HCT116 (cell line): ENCODE data around the gene OR13J1.

Experiments used
- CBX3 ChIP-seq: IDR thresholded peaks from 2 replicates; pipeline ENCODE4 v1.6.1; 2012; ENCODE audit warnings: low read depth
- CTCF ChIP-seq, 3 experiments: fragments of 200-600 bp in 1 of 3; sonication (generic) in 1 of 3; IDR thresholded peaks in 2 of 3; conservative IDR thresholded peaks in 1 of 3; 2 replicates each; pipeline ENCODE4 v1.5.1; 2012 to 2017; ENCODE audit warnings: low read depth in 2 of 3, low read length in 2 of 3, antibody characterized with exemption in 1 of 3, borderline replicate concordance in 1 of 3, control low read depth in 1 of 3, mild to moderate bottlenecking in 1 of 3, mixed read lengths in 1 of 3, mixed run types in 1 of 3, moderate library complexity in 1 of 3; ENCODE audit not compliant: insufficient read depth in 1 of 3
- EGR1 ChIP-seq: IDR thresholded peaks from 2 replicates; pipeline ENCODE4 v1.6.1; 2012; ENCODE audit warnings: low read depth
- EZH2 ChIP-seq: fragments of 200-600 bp; sonication (generic); IDR thresholded peaks from 2 replicates; pipeline ENCODE4 v1.6.1; 2017; ENCODE audit warnings: antibody characterized with exemption, mixed run types
- JUND ChIP-seq: IDR thresholded peaks from 2 replicates; pipeline ENCODE4 v1.6.1; 2012
- POLR2A ChIP-seq: IDR thresholded peaks from 2 replicates; pipeline ENCODE4 v1.7.0; 2011; ENCODE audit warnings: borderline replicate concordance; ENCODE audit not compliant: insufficient read depth, insufficient read length; ENCODE audit errors: extremely low read depth
- POLR2AphosphoS5 ChIP-seq: IDR thresholded peaks from 2 replicates; pipeline ENCODE4 v1.6.1; 2011; ENCODE audit warnings: mild to moderate bottlenecking, low read depth, low read length, moderate library complexity
- RAD21 ChIP-seq: IDR thresholded peaks from 2 replicates; pipeline ENCODE4 v1.6.1; 2012; ENCODE audit warnings: low read depth, mild to moderate bottlenecking
- TF ChIP-seq, protein P1 (sequence below): IDR thresholded peaks from 2 replicates; pipeline ENCODE4 v1.6.1; 2011; ENCODE audit warnings: mild to moderate bottlenecking, low read length, moderate library complexity; ENCODE audit not compliant: insufficient replicate concordance; ENCODE audit errors: extremely low read depth
- TF ChIP-seq, protein P2 (sequence below): IDR thresholded peaks from 2 replicates; pipeline ENCODE4 v1.6.1; 2012

DNA sequence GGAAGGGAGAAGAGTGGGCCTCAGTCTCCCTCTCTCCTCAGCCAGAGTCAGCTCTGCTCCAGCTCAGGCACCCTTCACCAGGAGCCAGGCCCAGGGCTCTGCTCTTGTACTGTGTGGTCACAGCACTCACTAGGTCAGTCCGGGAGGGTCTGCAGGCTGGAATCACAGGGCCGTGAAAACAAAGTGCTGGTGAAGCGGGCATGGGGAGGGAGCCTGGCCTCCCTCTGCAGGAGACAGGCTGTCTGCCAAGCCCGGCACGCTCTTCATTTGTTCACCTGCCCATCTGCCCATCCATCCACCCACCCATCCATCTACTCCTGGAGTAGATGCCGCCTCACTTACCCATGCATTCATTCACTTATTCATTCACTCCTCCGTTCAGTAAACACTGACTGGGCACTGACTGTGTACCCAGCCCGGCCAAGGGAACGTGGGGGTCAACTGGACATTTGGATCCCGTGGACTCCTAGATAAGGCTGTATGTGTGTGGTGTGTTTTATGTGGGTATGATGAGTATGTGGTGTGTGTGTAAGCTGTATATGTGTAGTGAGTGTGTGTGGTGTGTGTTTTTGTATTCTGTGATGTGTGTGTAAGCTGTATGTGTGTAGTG is 42.7 kb upstream of the OR13J1 start:
- TF ChIP-seq POLR2A (no peak), CTCF (IDR thresholded peaks at IDR 0.05 in 2 of 3, conservative IDR thresholded peaks at IDR 0.05 in 1 of 3; ENCODE audit: borderline replicate concordance in 1 of 3, insufficient read depth in 1 of 3, low read depth in 2 of 3, low read length in 2 of 3) (no peak), JUND (no peak), EZH2 (no peak), POLR2AphosphoS5 (no peak), EGR1 (no peak), RAD21 (no peak), CBX3 (no peak)
- TF ChIP-seq, protein P1, sequence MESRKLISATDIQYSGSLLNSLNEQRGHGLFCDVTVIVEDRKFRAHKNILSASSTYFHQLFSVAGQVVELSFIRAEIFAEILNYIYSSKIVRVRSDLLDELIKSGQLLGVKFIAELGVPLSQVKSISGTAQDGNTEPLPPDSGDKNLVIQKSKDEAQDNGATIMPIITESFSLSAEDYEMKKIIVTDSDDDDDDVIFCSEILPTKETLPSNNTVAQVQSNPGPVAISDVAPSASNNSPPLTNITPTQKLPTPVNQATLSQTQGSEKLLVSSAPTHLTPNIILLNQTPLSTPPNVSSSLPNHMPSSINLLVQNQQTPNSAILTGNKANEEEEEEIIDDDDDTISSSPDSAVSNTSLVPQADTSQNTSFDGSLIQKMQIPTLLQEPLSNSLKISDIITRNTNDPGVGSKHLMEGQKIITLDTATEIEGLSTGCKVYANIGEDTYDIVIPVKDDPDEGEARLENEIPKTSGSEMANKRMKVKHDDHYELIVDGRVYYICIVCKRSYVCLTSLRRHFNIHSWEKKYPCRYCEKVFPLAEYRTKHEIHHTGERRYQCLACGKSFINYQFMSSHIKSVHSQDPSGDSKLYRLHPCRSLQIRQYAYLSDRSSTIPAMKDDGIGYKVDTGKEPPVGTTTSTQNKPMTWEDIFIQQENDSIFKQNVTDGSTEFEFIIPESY, result no peak
- TF ChIP-seq, protein P2, sequence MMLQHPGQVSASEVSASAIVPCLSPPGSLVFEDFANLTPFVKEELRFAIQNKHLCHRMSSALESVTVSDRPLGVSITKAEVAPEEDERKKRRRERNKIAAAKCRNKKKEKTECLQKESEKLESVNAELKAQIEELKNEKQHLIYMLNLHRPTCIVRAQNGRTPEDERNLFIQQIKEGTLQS, result no peak
